Keratinocyte (primary cell): Measurements from ENCODE around the gene CCDC126.

ENCODE experiments used
- EZH2 ChIP-seq: IDR thresholded peaks from one replicate; pipeline ENCODE4 v1.6.1; 2012; ENCODE audit warnings: inconsistent platforms, mild to moderate bottlenecking, low read length, moderate library complexity
- TF ChIP-seq, protein P1 (sequence below), 3 experiments: IDR thresholded peaks in 1 of 3; conservative IDR thresholded peaks in 1 of 3; optimal IDR thresholded peaks in 1 of 3; 2 replicates in 2 of 3; 3 replicates in 1 of 3; pipeline versions ENCODE3 to v1.5.1; 2011; ENCODE audit warnings: low read length in 3 of 3, mild to moderate bottlenecking in 3 of 3, moderate library complexity in 2 of 3, control low read depth in 1 of 3, inconsistent platforms in 1 of 3; ENCODE audit not compliant: insufficient read depth in 2 of 3; ENCODE audit errors: extremely low read depth in 1 of 3

GRCh38 chr7:23590529-23590928 lies 6.7 kb upstream of the CCDC126 start:
- TF ChIP-seq, protein P1, sequence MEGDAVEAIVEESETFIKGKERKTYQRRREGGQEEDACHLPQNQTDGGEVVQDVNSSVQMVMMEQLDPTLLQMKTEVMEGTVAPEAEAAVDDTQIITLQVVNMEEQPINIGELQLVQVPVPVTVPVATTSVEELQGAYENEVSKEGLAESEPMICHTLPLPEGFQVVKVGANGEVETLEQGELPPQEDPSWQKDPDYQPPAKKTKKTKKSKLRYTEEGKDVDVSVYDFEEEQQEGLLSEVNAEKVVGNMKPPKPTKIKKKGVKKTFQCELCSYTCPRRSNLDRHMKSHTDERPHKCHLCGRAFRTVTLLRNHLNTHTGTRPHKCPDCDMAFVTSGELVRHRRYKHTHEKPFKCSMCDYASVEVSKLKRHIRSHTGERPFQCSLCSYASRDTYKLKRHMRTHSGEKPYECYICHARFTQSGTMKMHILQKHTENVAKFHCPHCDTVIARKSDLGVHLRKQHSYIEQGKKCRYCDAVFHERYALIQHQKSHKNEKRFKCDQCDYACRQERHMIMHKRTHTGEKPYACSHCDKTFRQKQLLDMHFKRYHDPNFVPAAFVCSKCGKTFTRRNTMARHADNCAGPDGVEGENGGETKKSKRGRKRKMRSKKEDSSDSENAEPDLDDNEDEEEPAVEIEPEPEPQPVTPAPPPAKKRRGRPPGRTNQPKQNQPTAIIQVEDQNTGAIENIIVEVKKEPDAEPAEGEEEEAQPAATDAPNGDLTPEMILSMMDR (optimal IDR thresholded peaks at IDR 0.05 in 1 of 3, IDR thresholded peaks at IDR 0.05 in 1 of 3, conservative IDR thresholded peaks at IDR 0.05 in 1 of 3; ENCODE audit: extremely low read depth in 1 of 3, insufficient read depth in 2 of 3, low read length in 3 of 3), result no peak
- TF ChIP-seq EZH2, result no peak
